HEK293T (cell line): ENCODE data around the gene ZNF488.

ENCODE experiments used
- CTCF ChIA-PET: fragments of 350-600 bp; formaldehyde crosslinking; extraction: SDS; loops from one replicate; lab custom pipeline; 2021; ENCODE audit warnings: antibody characterized with exemption, inconsistent platforms; lab: Yijun Ruan, JAX
- POLR2A ChIA-PET: fragments of 350-600 bp; formaldehyde crosslinking; extraction: SDS; loops from one replicate; lab custom pipeline; 2020; ENCODE audit warnings: antibody characterized with exemption, inconsistent platforms; lab: Yijun Ruan, JAX
- DNase-seq: peaks from one replicate; pipeline ENCODE4 v3.0.0; 2012; ENCODE audit warnings: mixed read lengths; ENCODE audit errors: extremely low spot score
- ARNT ChIP-seq: fragments of 450-650 bp; IDR thresholded peaks from 2 replicates; pipeline ENCODE4 v1.6.1; 2017; ENCODE audit warnings: mild to moderate bottlenecking
- BHLHE40 ChIP-seq: fragments of 450-650 bp; IDR thresholded peaks from 2 replicates; pipeline ENCODE4 v1.6.1; 2016; ENCODE audit warnings: mild to moderate bottlenecking, moderate library complexity, borderline replicate concordance
- CTBP1 ChIP-seq: fragments of 450-650 bp; IDR thresholded peaks from 2 replicates; pipeline ENCODE4 v1.6.1; 2016; ENCODE audit warnings: borderline replicate concordance
- ELF4 ChIP-seq: fragments of 450-650 bp; IDR thresholded peaks from 2 replicates; pipeline ENCODE4 v1.6.1; 2017; ENCODE audit warnings: antibody characterized with exemption
- FOXA1 ChIP-seq: fragments of 450-650 bp; IDR thresholded peaks from 2 replicates; pipeline ENCODE4 v1.6.1; 2016; ENCODE audit warnings: mild to moderate bottlenecking
- FOXK2 ChIP-seq: fragments of 450-650 bp; IDR thresholded peaks from 2 replicates; pipeline ENCODE4 v1.6.1; 2016; ENCODE audit warnings: mild to moderate bottlenecking
- FOXM1 ChIP-seq: fragments of 450-650 bp; IDR thresholded peaks from 2 replicates; pipeline ENCODE4 v1.6.1; 2017; ENCODE audit warnings: mild to moderate bottlenecking, borderline replicate concordance
- HDGF ChIP-seq: fragments of 450-650 bp; IDR thresholded peaks from 2 replicates; pipeline ENCODE4 v1.6.1; 2017; ENCODE audit warnings: antibody characterized with exemption, borderline replicate concordance
- L3MBTL2 ChIP-seq: fragments of 450-650 bp; conservative IDR thresholded peaks from 2 replicates; pipeline ENCODE4 v1.6.1; 2016; ENCODE audit warnings: mild to moderate bottlenecking
- LEF1 ChIP-seq: fragments of 450-650 bp; IDR thresholded peaks from 2 replicates; pipeline ENCODE4 v1.6.1; 2017; ENCODE audit warnings: mild to moderate bottlenecking, borderline replicate concordance
- NFRKB ChIP-seq: fragments of 450-650 bp; IDR thresholded peaks from 2 replicates; pipeline ENCODE4 v1.6.1; 2016; ENCODE audit warnings: mild to moderate bottlenecking, moderate library complexity
- SP1 ChIP-seq: fragments of 450-650 bp; IDR thresholded peaks from 2 replicates; pipeline ENCODE4 v1.6.1; 2017
- SUZ12 ChIP-seq: fragments of 450-650 bp; IDR thresholded peaks from 2 replicates; pipeline ENCODE4 v1.6.1; 2016; ENCODE audit warnings: mild to moderate bottlenecking
- TARDBP ChIP-seq: fragments of 450-650 bp; IDR thresholded peaks from 2 replicates; pipeline ENCODE4 v1.6.1; 2016
- ZNF384 ChIP-seq: fragments of 450-650 bp; IDR thresholded peaks from 2 replicates; pipeline ENCODE4 v1.6.1; 2016
- TF ChIP-seq, protein P1 (sequence below): fragments of 450-650 bp; IDR thresholded peaks from 2 replicates; pipeline ENCODE4 v1.6.1; 2016

ZNF488 gene

DNA sequence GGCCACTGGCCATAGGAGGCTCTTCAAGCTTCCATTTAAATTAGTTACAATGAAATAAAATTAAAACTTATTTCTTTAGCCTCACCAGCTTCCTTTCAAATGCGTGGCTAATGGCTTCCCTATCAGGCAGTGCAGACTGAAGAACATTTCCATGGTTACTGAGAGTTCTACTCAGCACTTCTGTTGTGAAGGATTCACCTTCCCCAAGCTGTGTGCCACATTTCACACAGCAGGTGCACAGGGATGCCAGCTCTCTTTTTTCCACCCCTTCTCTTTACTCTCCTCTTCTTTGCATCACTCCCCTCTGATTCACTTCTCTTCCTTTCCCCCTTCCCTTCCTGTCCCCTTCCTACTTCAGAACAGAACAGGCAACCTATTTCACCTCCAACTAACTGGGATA is 61.0 kb downstream of the ZNF488 start:
- ChIA-PET CTCF (interaction anchor here (1.6 kb wide), 1 partner anchor 18 kb away, joined by 4 read pairs; no protein-coding TSS in a partner anchor), POLR2A (no interaction called here)
- no peak for TF ChIP-seq BHLHE40
- no peak for TF ChIP-seq ELF4
- no peak for TF ChIP-seq SUZ12
- DNase-seq: no peak

DNA sequence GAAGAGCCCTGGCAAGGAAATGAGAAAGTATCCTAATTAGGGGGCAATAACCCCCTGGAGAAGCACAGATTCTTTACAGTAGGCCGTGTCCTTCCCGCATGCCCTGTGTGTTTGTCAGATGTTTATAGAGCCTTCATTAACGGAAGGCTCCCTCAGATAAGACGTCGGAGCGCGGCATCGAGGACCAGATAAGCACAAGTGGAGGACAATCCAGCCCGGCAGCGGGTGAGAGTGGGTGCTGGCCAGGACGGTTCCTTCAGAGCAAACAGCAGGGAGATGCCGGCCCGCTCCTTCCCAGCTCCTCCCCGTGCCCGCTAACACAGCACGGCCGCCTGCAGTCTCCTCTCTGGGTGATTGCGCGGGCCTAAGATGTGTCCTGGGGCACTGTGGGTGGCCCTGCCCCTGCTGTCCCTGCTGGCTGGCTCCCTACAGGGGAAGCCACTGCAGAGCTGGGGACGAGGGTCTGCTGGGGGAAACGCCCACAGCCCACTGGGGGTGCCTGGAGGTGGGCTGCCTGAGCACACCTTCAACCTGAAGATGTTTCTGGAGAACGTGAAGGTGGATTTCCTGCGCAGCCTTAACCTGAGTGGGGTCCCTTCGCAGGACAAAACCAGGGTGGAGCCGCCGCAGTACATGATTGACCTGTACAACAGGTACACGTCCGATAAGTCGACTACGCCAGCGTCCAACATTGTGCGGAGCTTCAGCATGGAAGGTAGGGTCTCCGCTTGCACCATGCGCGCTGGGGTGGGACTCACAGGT is 61.6 kb downstream of the ZNF488 start, which contains the start of gene GDF2:
GDF2 (plus strand) TSS at position 155 of the 762 bp plus-strand sequence; CDS start at position 370, 215 bp downstream.
- DNase-seq: no peak
- ChIA-PET POLR2A (no interaction called here), CTCF (interaction anchor here (1.6 kb wide), 1 partner anchor 18 kb away, joined by 4 read pairs; no protein-coding TSS in a partner anchor)
- no peak for TF ChIP-seq CTBP1
- TF ChIP-seq ARNT: no peak
- TF ChIP-seq ELF4: no peak
- TF ChIP-seq LEF1: no peak
- TF ChIP-seq NFRKB: no peak
- TF ChIP-seq FOXM1: no peak
- no peak for TF ChIP-seq SP1
- TF ChIP-seq SUZ12: no peak
- no peak for TF ChIP-seq L3MBTL2

DNA sequence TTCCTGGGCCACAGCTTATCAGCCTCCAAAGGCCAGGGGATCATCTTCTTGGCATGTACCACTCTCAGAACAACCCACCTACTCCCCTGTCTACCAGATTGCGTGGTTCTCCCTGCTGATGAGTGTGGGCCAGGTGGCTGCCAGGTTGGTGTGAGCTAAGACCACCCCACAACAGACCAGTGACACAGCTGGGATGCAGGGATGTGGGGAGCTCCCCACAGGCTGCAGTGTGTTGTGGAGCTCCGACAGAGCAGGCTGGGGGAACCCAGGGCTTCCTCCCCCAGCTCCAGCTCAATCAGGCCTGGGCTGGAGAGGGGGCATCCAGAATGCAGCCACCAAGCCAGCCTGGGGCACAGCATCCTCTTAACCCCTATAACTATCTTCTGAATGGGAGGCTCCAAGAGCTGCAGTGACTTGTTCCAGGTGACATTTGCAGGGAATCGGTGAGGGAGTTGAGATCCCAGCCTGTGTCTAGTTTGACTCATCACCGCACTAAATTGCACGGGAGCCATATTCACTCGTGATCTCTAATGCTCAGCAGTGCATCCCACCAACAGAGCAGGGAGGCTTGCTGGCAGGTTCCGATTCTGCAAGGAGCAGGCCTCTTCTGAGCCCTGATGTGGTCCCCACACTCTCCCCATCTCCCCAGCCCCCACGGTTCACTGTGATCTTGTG is 62.4 kb downstream of the ZNF488 start:
- ChIA-PET CTCF (no interaction called here), POLR2A (interaction anchor here (0.7 kb wide), 1 partner anchor 328 kb away, joined by 3 read pairs; no protein-coding TSS in a partner anchor)
- no peak for DNase-seq
- TF ChIP-seq FOXK2 (no peak), SUZ12 (no peak), SP1 (no peak), BHLHE40 (no peak), LEF1 (no peak), CTBP1 (no peak), FOXM1 (no peak), ELF4 (no peak), TARDBP (no peak), HDGF (no peak), NFRKB (no peak), L3MBTL2 (no peak), ZNF384 (no peak), ARNT (no peak), FOXA1 (no peak)
- TF ChIP-seq, protein P1, sequence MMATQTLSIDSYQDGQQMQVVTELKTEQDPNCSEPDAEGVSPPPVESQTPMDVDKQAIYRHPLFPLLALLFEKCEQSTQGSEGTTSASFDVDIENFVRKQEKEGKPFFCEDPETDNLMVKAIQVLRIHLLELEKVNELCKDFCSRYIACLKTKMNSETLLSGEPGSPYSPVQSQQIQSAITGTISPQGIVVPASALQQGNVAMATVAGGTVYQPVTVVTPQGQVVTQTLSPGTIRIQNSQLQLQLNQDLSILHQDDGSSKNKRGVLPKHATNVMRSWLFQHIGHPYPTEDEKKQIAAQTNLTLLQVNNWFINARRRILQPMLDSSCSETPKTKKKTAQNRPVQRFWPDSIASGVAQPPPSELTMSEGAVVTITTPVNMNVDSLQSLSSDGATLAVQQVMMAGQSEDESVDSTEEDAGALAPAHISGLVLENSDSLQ: no peak

DNA sequence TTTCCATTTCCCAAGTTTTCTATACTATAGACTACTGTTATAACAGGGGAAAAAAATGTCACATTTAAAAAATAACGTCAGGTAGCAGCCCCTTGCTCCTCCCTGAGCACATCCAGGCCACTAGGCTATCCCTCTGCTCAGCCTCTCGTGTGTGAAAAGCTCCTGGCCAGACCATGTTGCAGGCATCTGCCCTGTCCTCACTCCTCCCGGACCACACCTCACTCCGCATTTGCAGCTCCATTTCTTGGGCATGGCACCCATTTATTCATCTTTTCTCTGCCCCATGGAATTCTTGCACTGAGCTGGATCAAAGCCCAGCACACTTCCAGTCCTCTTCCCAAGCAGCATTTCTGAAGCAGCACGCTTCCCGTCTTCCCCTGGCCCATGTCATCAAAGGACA is 63.3 kb downstream of the ZNF488 start:
- TF ChIP-seq ZNF384: no peak
- no peak for TF ChIP-seq HDGF
- TF ChIP-seq FOXA1: no peak
- no peak for TF ChIP-seq BHLHE40
- TF ChIP-seq CTBP1: no peak
- ChIA-PET POLR2A (no interaction called here), CTCF (no interaction called here)
- no peak for DNase-seq

DNA sequence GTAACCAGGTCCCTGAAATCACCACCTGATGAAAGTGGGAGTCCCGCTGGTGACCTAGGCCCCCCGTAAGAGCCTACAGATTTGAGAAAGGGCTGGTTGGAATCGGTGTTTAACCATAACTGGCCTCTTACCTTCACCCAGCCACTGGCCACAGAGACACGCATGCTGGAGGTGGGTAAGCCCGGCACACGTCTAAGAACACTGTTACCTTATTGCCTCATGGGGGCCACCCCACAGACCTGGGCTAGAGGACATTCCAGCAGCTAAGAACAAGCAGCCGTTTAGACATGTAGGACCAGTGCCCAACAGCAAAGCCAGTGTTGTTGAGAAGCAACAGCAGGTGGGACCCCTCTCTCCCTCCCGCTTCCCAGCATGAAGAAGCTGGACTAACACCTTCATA is 64.3 kb downstream of the ZNF488 start:
- TF ChIP-seq TARDBP (no peak), CTBP1 (no peak), FOXK2 (no peak), SP1 (no peak), HDGF (no peak)
- no peak for DNase-seq
- CTCF ChIA-PET: no interaction called here
- POLR2A ChIA-PET: no interaction called here

DNA sequence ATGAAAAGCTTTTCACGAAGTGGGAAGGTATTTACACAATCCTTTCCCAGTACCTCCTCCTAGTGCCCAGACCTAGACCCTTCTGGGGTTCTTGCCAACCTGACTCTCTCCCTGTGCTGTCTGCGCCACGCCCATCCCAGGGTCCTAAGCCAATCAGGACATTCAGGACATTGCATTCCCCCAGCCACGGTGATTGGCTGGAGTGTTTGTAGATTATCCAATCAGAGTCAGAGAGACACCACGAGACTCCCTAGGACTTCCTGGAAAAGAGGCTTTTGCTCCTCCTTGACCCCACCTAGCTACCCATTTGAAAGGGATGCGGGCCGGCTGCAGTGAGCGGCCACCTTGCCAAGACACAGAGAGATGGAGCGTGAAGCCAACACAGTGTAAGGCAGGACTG is 65.4 kb downstream of the ZNF488 start:
- no peak for TF ChIP-seq CTBP1
- TF ChIP-seq, protein P1: no peak
- no peak for TF ChIP-seq BHLHE40
- TF ChIP-seq ARNT: no peak
- no peak for TF ChIP-seq FOXK2
- TF ChIP-seq ZNF384: no peak
- TF ChIP-seq HDGF: no peak
- no peak for TF ChIP-seq FOXA1
- TF ChIP-seq ELF4: no peak
- no peak for TF ChIP-seq TARDBP
- TF ChIP-seq SP1: no peak
- TF ChIP-seq NFRKB: no peak
- no peak for TF ChIP-seq FOXM1
- no peak for TF ChIP-seq LEF1
- no peak for TF ChIP-seq L3MBTL2
- no peak for TF ChIP-seq SUZ12
- CTCF ChIA-PET: no interaction called here
- POLR2A ChIA-PET: no interaction called here
- peak; percentile 33 for DNase-seq

DNA sequence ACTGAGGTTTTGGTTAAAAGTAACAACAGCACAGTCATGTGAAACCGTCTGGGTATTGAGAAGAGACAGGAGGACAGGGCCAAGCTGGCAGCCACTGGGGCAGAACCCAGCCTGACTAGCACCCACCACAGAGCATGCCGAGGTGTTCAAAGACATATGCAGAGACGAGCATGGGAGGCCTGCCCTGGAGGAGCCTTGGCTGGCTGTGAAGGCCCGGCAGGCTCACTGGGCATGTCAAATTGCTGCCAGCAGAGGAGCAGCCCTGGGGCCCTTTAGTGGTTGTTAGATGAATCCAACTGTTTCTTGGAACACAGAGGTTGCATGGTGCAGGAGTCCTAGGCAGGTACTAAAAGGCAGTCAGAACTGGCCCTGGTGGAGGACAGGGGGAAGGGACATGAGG is 66.8 kb downstream of the ZNF488 start:
- TF ChIP-seq TARDBP: no peak
- TF ChIP-seq ELF4: no peak
- TF ChIP-seq ZNF384: no peak
- ChIA-PET CTCF (no interaction called here), POLR2A (no interaction called here)
- DNase-seq: no peak
